ENCODE data around the gene GLIS1.

DNA sequence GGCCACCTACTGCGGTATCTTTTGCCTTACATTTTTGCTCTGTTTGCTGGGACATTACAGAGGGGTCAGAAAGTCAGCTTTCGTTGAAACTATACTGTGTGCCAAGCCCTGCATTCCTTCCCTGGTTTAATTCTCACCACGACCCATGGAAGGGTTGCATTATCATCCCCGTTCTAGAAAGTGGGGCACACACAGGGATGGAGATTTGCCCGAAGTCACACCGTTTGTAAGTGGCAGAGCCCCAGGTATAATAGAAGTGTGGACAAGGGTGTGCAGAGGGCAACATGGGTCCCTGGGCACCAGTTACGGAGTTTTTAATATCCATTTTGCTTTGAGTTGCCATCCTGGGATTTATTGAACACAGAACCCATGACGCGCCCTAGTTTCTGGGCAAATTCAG is 268.0 kb downstream of the GLIS1 start:
- TF ChIP-seq POLR2A (IDR thresholded peaks at IDR 0.05) = no peak
- TF ChIP-seq, protein P1, sequence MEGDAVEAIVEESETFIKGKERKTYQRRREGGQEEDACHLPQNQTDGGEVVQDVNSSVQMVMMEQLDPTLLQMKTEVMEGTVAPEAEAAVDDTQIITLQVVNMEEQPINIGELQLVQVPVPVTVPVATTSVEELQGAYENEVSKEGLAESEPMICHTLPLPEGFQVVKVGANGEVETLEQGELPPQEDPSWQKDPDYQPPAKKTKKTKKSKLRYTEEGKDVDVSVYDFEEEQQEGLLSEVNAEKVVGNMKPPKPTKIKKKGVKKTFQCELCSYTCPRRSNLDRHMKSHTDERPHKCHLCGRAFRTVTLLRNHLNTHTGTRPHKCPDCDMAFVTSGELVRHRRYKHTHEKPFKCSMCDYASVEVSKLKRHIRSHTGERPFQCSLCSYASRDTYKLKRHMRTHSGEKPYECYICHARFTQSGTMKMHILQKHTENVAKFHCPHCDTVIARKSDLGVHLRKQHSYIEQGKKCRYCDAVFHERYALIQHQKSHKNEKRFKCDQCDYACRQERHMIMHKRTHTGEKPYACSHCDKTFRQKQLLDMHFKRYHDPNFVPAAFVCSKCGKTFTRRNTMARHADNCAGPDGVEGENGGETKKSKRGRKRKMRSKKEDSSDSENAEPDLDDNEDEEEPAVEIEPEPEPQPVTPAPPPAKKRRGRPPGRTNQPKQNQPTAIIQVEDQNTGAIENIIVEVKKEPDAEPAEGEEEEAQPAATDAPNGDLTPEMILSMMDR (IDR thresholded peaks at IDR 0.05) = no peak

Measured in heart left ventricle (tissue), 13 donors.